ENCODE data around the gene TBC1D7.

Gene TBC1D7

GRCh38 chr6:13355043-13355945, 27.0 kb upstream of the TBC1D7 start:
- TF ChIP-seq ZNF521 (tag by site-specific recombination; IDR thresholded peaks at IDR 0.05) (no peak), GLIS1 (tag by site-specific recombination; IDR thresholded peaks at IDR 0.05) (0 out of 2 replicates have a peak, but pooled peaks have one; percentile 26)
- H3K27ac ChIP-seq (ENCODE audit: extremely low read depth, low read depth, low read length) = no peak overlapping the region
- H3K4me3 ChIP-seq (ENCODE audit: low read depth, low read length) = no peak overlapping the region
- no peaks in the 10 kb centered on the region for H3K4me1 ChIP-seq (ENCODE audit: control insufficient read depth, insufficient read depth, low read length)
- ChIA-PET CTCF (interaction anchor here (0.6 to 1.8 kb wide), 6 partner anchors 10 to 439 kb away, joined by 3 to 8 read pairs (median 4); partner anchors contain the start of gene TBC1D7), POLR2A (interaction anchor here (0.9 to 1.6 kb wide), 2 partner anchors 27 to 220 kb away, joined by 4 to 6 read pairs; partner anchors contain the start of genes SIRT5 and TBC1D7)
- H3K9me3 ChIP-seq (ENCODE audit: control insufficient read depth, insufficient read depth, low read depth, low read length) = no peaks in the 10 kb centered on the region
- H3K36me3 ChIP-seq (ENCODE audit: control insufficient read depth in 2 of 2, insufficient read depth in 1 of 2, low read length in 2 of 2) = no peaks in the 10 kb centered on the region

GRCh38 chr6:13354331-13355042, 26.1 kb upstream of the TBC1D7 start:
- H3K36me3 ChIP-seq (ENCODE audit: control insufficient read depth in 2 of 2, insufficient read depth in 1 of 2, low read length in 2 of 2) = no peaks in the 10 kb centered on the region
- H3K4me3 ChIP-seq (ENCODE audit: low read depth, low read length) = no peak overlapping the region
- H3K27ac ChIP-seq (ENCODE audit: extremely low read depth, low read depth, low read length) = no peak overlapping the region
- POLR2A ChIA-PET = interaction anchor here (1.6 kb wide), 1 partner anchor 26 kb away, joined by 6 read pairs; the partner anchor contains the start of gene TBC1D7
- H3K9me3 ChIP-seq (ENCODE audit: control insufficient read depth, insufficient read depth, low read depth, low read length) = no peaks in the 10 kb centered on the region
- no peaks in the 10 kb centered on the region for H3K4me1 ChIP-seq (ENCODE audit: control insufficient read depth, insufficient read depth, low read length)
- CTCF ChIA-PET = interaction anchor here (0.6 to 1.8 kb wide), 6 partner anchors 9 to 440 kb away, joined by 3 to 8 read pairs (median 4); partner anchors contain the start of gene TBC1D7
- no peak for TF ChIP-seq ZNF404 (tag by site-specific recombination; IDR thresholded peaks at IDR 0.05)
- no peak for TF ChIP-seq ZBTB21 (tag by site-specific recombination; IDR thresholded peaks at IDR 0.05)
- TF ChIP-seq, protein P1, sequence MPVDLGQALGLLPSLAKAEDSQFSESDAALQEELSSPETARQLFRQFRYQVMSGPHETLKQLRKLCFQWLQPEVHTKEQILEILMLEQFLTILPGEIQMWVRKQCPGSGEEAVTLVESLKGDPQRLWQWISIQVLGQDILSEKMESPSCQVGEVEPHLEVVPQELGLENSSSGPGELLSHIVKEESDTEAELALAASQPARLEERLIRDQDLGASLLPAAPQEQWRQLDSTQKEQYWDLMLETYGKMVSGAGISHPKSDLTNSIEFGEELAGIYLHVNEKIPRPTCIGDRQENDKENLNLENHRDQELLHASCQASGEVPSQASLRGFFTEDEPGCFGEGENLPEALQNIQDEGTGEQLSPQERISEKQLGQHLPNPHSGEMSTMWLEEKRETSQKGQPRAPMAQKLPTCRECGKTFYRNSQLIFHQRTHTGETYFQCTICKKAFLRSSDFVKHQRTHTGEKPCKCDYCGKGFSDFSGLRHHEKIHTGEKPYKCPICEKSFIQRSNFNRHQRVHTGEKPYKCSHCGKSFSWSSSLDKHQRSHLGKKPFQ (tag by site-specific recombination; IDR thresholded peaks at IDR 0.05) = no peak
- no peak for TF ChIP-seq ZBTB8A (tag by site-specific recombination; IDR thresholded peaks at IDR 0.05)
- no peak for TF ChIP-seq SP7 (tag by site-specific recombination; IDR thresholded peaks at IDR 0.05)
- TF ChIP-seq ZNF837 (tag by site-specific recombination; IDR thresholded peaks at IDR 0.05) = no peak
- no peak for TF ChIP-seq ZNF629 (tag by site-specific recombination; IDR thresholded peaks at IDR 0.05)
- no peak for TF ChIP-seq ZBTB6 (tag by site-specific recombination; IDR thresholded peaks at IDR 0.05)
- TF ChIP-seq ZNF391 (tag by site-specific recombination; IDR thresholded peaks at IDR 0.05; ENCODE audit: borderline replicate concordance, low read depth) = no peak
- no peak for TF ChIP-seq HIC1 (tag by site-specific recombination; IDR thresholded peaks at IDR 0.05)
- no peak for TF ChIP-seq RBAK (tag by site-specific recombination; IDR thresholded peaks at IDR 0.05)
- TF ChIP-seq, protein P2, sequence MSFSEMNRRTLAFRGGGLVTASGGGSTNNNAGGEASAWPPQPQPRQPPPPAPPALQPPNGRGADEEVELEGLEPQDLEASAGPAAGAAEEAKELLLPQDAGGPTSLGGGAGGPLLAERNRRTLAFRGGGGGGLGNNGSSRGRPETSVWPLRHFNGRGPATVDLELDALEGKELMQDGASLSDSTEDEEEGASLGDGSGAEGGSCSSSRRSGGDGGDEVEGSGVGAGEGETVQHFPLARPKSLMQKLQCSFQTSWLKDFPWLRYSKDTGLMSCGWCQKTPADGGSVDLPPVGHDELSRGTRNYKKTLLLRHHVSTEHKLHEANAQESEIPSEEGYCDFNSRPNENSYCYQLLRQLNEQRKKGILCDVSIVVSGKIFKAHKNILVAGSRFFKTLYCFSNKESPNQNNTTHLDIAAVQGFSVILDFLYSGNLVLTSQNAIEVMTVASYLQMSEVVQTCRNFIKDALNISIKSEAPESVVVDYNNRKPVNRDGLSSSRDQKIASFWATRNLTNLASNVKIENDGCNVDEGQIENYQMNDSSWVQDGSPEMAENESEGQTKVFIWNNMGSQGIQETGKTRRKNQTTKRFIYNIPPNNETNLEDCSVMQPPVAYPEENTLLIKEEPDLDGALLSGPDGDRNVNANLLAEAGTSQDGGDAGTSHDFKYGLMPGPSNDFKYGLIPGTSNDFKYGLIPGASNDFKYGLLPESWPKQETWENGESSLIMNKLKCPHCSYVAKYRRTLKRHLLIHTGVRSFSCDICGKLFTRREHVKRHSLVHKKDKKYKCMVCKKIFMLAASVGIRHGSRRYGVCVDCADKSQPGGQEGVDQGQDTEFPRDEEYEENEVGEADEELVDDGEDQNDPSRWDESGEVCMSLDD (tag by site-specific recombination; IDR thresholded peaks at IDR 0.05) = no peak
- TF ChIP-seq, protein P3, sequence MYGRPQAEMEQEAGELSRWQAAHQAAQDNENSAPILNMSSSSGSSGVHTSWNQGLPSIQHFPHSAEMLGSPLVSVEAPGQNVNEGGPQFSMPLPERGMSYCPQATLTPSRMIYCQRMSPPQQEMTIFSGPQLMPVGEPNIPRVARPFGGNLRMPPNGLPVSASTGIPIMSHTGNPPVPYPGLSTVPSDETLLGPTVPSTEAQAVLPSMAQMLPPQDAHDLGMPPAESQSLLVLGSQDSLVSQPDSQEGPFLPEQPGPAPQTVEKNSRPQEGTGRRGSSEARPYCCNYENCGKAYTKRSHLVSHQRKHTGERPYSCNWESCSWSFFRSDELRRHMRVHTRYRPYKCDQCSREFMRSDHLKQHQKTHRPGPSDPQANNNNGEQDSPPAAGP (tag by site-specific recombination; IDR thresholded peaks at IDR 0.05) = no peak
- no peak for TF ChIP-seq ZNF549 (tag by site-specific recombination; IDR thresholded peaks at IDR 0.05)
- TF ChIP-seq, protein P4, sequence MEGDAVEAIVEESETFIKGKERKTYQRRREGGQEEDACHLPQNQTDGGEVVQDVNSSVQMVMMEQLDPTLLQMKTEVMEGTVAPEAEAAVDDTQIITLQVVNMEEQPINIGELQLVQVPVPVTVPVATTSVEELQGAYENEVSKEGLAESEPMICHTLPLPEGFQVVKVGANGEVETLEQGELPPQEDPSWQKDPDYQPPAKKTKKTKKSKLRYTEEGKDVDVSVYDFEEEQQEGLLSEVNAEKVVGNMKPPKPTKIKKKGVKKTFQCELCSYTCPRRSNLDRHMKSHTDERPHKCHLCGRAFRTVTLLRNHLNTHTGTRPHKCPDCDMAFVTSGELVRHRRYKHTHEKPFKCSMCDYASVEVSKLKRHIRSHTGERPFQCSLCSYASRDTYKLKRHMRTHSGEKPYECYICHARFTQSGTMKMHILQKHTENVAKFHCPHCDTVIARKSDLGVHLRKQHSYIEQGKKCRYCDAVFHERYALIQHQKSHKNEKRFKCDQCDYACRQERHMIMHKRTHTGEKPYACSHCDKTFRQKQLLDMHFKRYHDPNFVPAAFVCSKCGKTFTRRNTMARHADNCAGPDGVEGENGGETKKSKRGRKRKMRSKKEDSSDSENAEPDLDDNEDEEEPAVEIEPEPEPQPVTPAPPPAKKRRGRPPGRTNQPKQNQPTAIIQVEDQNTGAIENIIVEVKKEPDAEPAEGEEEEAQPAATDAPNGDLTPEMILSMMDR (tag by site-specific recombination; IDR thresholded peaks at IDR 0.05) = no peak

Measured in HEK293 (cell line).